Heart left ventricle (tissue), 16 donors: ENCODE results near the gene RAB43. TPM values are rescaled to one million over a fixed set of nuclear protein-coding genes. Genes with fewer than 3 reads are reported as not detected.

Experiments
- ATAC-seq, 4 donors: fragments of 200-7000 bp; cut with Tn5 transposase; one replicate each; pipeline ENCODE4 v1.9.1; 2020 to 2022; ENCODE audit warnings: moderate library complexity in 4 of 4, mild to moderate bottlenecking in 3 of 4, moderate number of reproducible peaks in 1 of 4
- DNase-seq, 5 donors: peaks; one replicate each; pipeline ENCODE4 v3.0.0-alpha.2; 2020
- H3K27ac ChIP-seq, 12 donors: fragments of 200-600 bp; sonication (generic) in 4 of 12; one replicate each; pipeline versions ENCODE4 v1.5.0 to v1.8.0; 2016 to 2022; ENCODE audit warnings: mild to moderate bottlenecking in 2 of 12
- H3K27me3 ChIP-seq, 9 donors: fragments of 200-600 bp; sonication (generic) in 2 of 9; one replicate each; pipeline versions ENCODE4 v1.5.1 to v1.8.0; 2016 to 2022; ENCODE audit warnings: mild to moderate bottlenecking in 3 of 9
- H3K36me3 ChIP-seq, 9 donors: fragments of 200-600 bp; sonication (generic) in 2 of 9; one replicate each; pipeline versions ENCODE4 v1.5.0 to v1.8.0; 2018 to 2022; ENCODE audit warnings: mild to moderate bottlenecking in 2 of 9
- H3K4me1 ChIP-seq, 12 donors: fragments of 200-600 bp; sonication (generic) in 4 of 12; one replicate each; pipeline versions ENCODE4 v1.5.0 to v1.8.0; 2016 to 2022; ENCODE audit warnings: mild to moderate bottlenecking in 3 of 12
- H3K4me3 ChIP-seq, 12 donors: fragments of 200-600 bp; sonication (generic) in 4 of 12; one replicate each; pipeline versions ENCODE4 v1.5.0 to v1.8.0; 2017 to 2022; ENCODE audit warnings: mild to moderate bottlenecking in 9 of 12, moderate library complexity in 4 of 12
- H3K9me3 ChIP-seq, 12 donors: fragments of 200-600 bp; sonication (generic) in 4 of 12; one replicate each; pipeline versions ENCODE4 v1.5.0 to v1.8.0; 2016 to 2022; ENCODE audit warnings: mild to moderate bottlenecking in 1 of 12
- POLR2A ChIP-seq, 2 donors: fragments of 450-650 bp; IDR thresholded peaks; one replicate each; pipeline ENCODE4 v1.6.1; 2017; ENCODE audit warnings: antibody characterized with exemption in 2 of 2, mild to moderate bottlenecking in 2 of 2, moderate library complexity in 2 of 2
- WGBS, 4 donors: extraction: QIAGEN DNeasy Blood & Tissue Kit in 2 of 4; methylation state at CpG; one replicate each; pipeline versions ENCODE4 v1.1.5 to v1.1.7; 2013 to 2018; 5-methylcytosine and 5-hydroxymethylcytosine counted together
- intact Hi-C, 10 donors: fragments of 100-400 bp; cut with DNase I; formaldehyde crosslinking; loops; one replicate each; pipeline versions ENCODE4 v1.11.1 to v1.14.2; 2022
- polyA plus RNA-seq, 2 donors: library from polyadenylated mRNA; stranded (reverse); fragments of 200-250 nt; gene quantifications; one replicate each; pipeline ENCODE4 v1.2.3, GENCODE V29; 2013
- total RNA-seq, 9 donors: library from RNA; depleted of rRNA in 2 of 9; stranded (reverse); fragments of >200 nt in 2 of 9; fragmentation: NEBNext Ultra II Directional in 3 of 9; extraction: Animal tissue kit (Norgen Biotek cat#: 25700) in 3 of 9; gene quantifications; one replicate each; pipeline versions ENCODE4 v1.1.0 to v1.2.4, GENCODE V29; 2016 to 2023
- TF ChIP-seq, protein P1 (sequence below), 12 donors: fragments of 200-600 bp; sonication (generic) in 4 of 12; IDR thresholded peaks; one replicate each; pipeline versions ENCODE4 v1.5.0 to v1.8.0; 2018 to 2022; ENCODE audit warnings: antibody characterized with exemption in 12 of 12, mild to moderate bottlenecking in 5 of 12
- donor health status: ischemic (EF 13 %, LVEDD 7.1; RV severe dilation, severe dysfunction).
- donor health status: healthy with polysubstance abuse.
- donor health status: DM: no; HTN: yes; CAD: no.
- donor health status: DM: no; HTN: no; CAD: no.
- donor health status: ischemic (EF 25% LVEDD 6.9; RV normal size, moderate dysfunction).
- donor health status: ischemic (EF 25% LVEDD 5.7; RV mildly dilated, moderate dysfunction).
- donor health status: healthy.
- donor health status: DM: yes; HTN: yes; CAD: no.
- donor health status: ischemic (EF 35%, LVEDD 5.7; RV mildly dilated, moderate dysfunction).
- donor health status: nonischemic (EF 11% LVEDD 7.7; RV severe dilation, severe dysfunction).
- donor health status: DM: yes; HTN: yes; CAD: no.
- donor health status: PGD.
- donor health status: ischemic (EF 29% LVEDD 5.4; RV normal size, mild dysfunction).
- donor health status: nonischemic (EF 23%, LVEDD 6.1; RV moderate dilation, normal function).

The RAB43 gene
- total and polyA plus RNA-seq, 11 donors = 1.3 to 10.3 (median 3.3) TPM

DNA sequence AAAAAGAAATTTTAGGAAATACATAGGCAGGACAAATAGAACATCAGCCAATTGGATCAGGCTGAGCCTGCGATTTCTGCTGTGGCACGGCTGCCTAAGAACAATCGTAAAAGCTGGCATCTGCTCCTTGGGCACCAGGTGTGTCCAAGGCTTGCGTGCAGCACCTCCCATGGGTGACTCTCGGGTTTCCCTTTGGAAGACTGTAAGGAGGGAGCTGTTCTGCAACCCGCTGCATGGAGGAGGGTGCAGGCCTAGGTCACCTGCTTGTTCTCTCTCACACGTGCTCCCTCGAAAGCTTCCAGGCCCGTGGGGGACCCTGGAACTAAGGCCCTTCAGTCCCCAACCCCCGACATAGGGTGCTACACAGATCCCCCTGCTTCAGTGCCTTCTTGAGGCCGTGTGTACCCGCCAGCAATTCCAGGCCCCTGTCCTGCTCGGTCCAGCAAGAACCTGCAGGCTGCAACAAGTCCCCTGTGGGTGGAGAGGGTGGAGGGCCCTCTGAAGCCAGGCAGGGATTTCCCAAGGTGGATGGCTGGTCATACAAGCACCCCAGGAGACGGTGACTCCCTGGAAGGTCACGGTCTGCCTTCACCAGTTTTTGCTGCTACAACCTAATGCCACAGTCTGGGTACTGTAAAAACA is 57.6 kb downstream of the RAB43 start:
- peaks cover 0 to 16% (median 3%) of the 10 kb centered on the region in 12 donors for H3K4me1 ChIP-seq
- intact Hi-C loops = no loop called here
- peaks cover 0 to 4% (median 0%) of the 10 kb centered on the region in 12 donors for H3K9me3 ChIP-seq
- no peak for DNase-seq
- H3K36me3 ChIP-seq = no peaks in the 10 kb centered on the region
- H3K4me3 ChIP-seq = no peak overlapping the region
- TF ChIP-seq, protein P1, sequence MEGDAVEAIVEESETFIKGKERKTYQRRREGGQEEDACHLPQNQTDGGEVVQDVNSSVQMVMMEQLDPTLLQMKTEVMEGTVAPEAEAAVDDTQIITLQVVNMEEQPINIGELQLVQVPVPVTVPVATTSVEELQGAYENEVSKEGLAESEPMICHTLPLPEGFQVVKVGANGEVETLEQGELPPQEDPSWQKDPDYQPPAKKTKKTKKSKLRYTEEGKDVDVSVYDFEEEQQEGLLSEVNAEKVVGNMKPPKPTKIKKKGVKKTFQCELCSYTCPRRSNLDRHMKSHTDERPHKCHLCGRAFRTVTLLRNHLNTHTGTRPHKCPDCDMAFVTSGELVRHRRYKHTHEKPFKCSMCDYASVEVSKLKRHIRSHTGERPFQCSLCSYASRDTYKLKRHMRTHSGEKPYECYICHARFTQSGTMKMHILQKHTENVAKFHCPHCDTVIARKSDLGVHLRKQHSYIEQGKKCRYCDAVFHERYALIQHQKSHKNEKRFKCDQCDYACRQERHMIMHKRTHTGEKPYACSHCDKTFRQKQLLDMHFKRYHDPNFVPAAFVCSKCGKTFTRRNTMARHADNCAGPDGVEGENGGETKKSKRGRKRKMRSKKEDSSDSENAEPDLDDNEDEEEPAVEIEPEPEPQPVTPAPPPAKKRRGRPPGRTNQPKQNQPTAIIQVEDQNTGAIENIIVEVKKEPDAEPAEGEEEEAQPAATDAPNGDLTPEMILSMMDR (IDR thresholded peaks at IDR 0.05) = no peak
- TF ChIP-seq POLR2A (IDR thresholded peaks at IDR 0.05) = no peak
- H3K27me3 ChIP-seq = no peaks in the 10 kb centered on the region
- 91 to 92% (median 91%) methylated on average over 14 to 15 of the region's 15 CpGs for WGBS, 4 donors
- no peak for ATAC-seq
- H3K27ac ChIP-seq = no peak overlapping the region

DNA sequence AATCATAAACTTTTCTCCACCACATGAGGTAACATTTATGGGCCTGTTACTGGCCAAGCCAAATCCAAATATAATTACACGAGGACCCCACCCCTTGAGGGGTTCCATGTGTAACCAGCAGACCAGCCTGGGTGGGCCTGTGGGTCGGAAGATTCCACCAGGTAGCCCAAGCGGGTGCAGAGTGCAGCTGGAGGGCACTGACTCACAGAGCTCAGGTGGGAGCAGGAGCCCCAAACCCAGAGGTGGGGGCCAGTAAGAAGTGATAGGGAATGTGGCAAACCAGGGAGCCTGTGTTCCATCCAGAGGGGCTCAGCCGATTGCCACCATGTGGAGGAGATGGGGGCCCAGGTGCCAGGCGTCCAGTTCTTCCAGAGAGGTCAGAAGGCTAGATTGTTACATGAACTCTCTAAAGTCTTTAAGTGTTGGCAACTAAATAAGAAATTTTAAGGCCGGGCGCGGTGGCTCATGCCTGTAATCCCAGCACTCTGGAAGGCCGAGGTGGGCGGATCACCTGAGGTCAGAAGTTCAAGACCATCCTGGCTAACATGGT is 58.4 kb downstream of the RAB43 start:
- Histone ChIP-seq H3K9me3 (peaks cover 0 to 4% (median 0%) of the 10 kb centered on the region in 12 donors), H3K36me3 (no peaks in the 10 kb centered on the region), H3K4me3 (no peak overlapping the region), H3K27me3 (no peaks in the 10 kb centered on the region), H3K4me1 (peaks cover 0 to 17% (median 2%) of the 10 kb centered on the region in 12 donors), H3K27ac (no peak overlapping the region)
- TF ChIP-seq, protein P1 (IDR thresholded peaks at IDR 0.05) = no peak
- TF ChIP-seq POLR2A (IDR thresholded peaks at IDR 0.05) = no peak
- DNase-seq (no peak), ATAC-seq (no peak)
- intact Hi-C loops = no loop called here
- 88 to 95% (median 94%) methylated on average over 10 of the region's 10 CpGs for WGBS, 4 donors

DNA sequence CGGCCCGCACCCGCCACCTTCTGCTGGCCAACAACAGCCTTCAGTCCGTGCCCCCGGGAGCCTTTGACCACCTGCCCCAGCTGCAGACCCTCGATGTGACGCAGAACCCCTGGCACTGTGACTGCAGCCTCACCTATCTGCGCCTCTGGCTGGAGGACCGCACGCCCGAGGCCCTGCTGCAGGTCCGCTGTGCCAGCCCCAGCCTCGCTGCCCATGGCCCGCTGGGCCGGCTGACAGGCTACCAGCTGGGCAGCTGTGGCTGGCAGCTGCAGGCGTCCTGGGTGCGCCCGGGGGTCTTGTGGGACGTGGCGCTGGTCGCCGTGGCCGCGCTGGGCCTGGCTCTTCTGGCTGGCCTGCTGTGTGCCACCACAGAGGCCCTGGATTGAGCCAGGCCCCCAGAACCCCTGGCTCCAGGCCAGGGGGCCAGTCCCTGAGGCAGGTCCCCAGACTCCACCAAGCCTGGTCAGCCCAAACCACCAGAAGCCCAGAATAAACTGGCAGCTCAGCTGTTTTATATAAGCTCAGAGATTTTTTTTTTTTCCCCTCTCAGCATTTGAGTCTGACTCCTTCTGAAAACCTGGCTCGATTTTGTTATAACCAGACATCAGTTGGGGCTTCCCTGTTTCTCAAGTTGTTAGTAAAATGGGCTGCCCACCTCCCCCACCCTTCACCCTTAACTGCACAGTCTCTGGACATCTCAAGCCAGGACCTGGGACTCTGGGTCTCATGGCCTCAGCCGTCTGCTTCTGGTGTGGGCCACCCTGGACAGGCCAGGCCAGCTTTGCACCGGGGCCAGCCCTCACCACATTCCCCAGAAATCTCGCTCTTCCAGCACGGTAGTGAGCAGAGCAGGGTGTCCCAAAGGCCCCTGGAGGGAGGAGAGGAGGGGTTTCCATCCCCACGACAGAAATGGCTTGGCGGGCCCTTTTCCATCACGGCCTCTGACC is 59.4 kb downstream of the RAB43 start:
- no peak overlapping the region for H3K27ac ChIP-seq
- peaks cover 0 to 15% (median 1%) of the 10 kb centered on the region in 12 donors for H3K4me1 ChIP-seq
- ATAC-seq (no peak), DNase-seq (no peak)
- no peak overlapping the region for H3K4me3 ChIP-seq
- no peaks in the 10 kb centered on the region for H3K36me3 ChIP-seq
- intact Hi-C loops = no loop called here
- TF ChIP-seq, protein P1 (IDR thresholded peaks at IDR 0.05) = no peak
- no peak for TF ChIP-seq POLR2A (IDR thresholded peaks at IDR 0.05)
- H3K27me3 ChIP-seq = no peaks in the 10 kb centered on the region
- 88 to 93% (median 91%) methylated on average over 16 to 32 of the region's 32 CpGs for WGBS, 4 donors
- H3K9me3 ChIP-seq = no peaks in the 10 kb centered on the region
